ENCODE results near the gene LYRM1. TPM values are rescaled to one million over a fixed set of nuclear protein-coding genes. Genes with fewer than 3 reads are reported as not detected.

LYRM1 gene
- polyA plus RNA-seq, 1 donor from 2014 or later = 125 TPM

DNA sequence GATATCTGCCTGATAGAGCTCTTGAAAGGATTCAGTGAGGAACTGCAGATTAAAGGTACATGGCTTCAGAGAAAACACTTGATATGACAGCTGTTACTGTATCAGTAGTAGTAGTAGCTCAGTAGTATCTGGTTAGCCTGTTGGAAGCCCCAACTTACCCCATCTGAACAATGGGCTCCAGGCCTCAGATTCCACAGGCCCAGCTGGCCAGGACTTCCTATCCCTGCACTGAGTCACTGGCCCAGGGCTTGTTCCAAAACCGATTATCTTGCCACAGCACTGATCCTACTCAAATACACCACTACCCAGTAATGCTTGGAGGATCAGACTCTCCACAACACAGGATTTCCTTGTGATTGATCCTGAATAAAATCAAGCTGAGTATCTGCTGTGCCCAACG lies 33.0 kb upstream of the LYRM1 start:
- Histone ChIP-seq H3K27me3 (ENCODE audit: insufficient read depth, low read depth, low read length) (no peaks in the 10 kb centered on the region), H3K27ac (ENCODE audit: low read length) (no peak overlapping the region), H3K9me3 (ENCODE audit: low read length) (no peaks in the 10 kb centered on the region), H3K9me2 (ENCODE audit: insufficient read depth, low read length) (no peaks in the 10 kb centered on the region), H3F3A (ENCODE audit: insufficient read depth, low read length, poor library complexity, severe bottlenecking) (no peaks in the 10 kb centered on the region), H3K9ac (ENCODE audit: low read length) (no peak overlapping the region), H3K4me2 (ENCODE audit: low read length) (no peak overlapping the region), H4K20me1 (ENCODE audit: insufficient read depth) (no peaks in the 10 kb centered on the region), H3K4me3 (ENCODE audit: low read length) (no peak overlapping the region), H3K79me2 (replicated peaks; ENCODE audit: insufficient read depth, low read length) (peaks cover 16% of the 10 kb centered on the region), H2AFZ (ENCODE audit: low read depth, low read length) (no peak overlapping the region), H3K36me3 (ENCODE audit: insufficient read depth, low read length) (no peaks in the 10 kb centered on the region)
- no peak for TF ChIP-seq MXI1 (conservative IDR thresholded peaks at IDR 0.05; ENCODE audit: poor library complexity, severe bottlenecking)
- no peak for TF ChIP-seq POLR2AphosphoS5 (IDR thresholded peaks at IDR 0.05)
- TF ChIP-seq, protein P1, sequence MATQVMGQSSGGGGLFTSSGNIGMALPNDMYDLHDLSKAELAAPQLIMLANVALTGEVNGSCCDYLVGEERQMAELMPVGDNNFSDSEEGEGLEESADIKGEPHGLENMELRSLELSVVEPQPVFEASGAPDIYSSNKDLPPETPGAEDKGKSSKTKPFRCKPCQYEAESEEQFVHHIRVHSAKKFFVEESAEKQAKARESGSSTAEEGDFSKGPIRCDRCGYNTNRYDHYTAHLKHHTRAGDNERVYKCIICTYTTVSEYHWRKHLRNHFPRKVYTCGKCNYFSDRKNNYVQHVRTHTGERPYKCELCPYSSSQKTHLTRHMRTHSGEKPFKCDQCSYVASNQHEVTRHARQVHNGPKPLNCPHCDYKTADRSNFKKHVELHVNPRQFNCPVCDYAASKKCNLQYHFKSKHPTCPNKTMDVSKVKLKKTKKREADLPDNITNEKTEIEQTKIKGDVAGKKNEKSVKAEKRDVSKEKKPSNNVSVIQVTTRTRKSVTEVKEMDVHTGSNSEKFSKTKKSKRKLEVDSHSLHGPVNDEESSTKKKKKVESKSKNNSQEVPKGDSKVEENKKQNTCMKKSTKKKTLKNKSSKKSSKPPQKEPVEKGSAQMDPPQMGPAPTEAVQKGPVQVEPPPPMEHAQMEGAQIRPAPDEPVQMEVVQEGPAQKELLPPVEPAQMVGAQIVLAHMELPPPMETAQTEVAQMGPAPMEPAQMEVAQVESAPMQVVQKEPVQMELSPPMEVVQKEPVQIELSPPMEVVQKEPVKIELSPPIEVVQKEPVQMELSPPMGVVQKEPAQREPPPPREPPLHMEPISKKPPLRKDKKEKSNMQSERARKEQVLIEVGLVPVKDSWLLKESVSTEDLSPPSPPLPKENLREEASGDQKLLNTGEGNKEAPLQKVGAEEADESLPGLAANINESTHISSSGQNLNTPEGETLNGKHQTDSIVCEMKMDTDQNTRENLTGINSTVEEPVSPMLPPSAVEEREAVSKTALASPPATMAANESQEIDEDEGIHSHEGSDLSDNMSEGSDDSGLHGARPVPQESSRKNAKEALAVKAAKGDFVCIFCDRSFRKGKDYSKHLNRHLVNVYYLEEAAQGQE (IDR thresholded peaks at IDR 0.05; ENCODE audit: borderline replicate concordance) = no peak
- TF ChIP-seq EP300 (conservative IDR thresholded peaks at IDR 0.05; ENCODE audit: poor library complexity, severe bottlenecking) = no peak
- TF ChIP-seq, protein P2, sequence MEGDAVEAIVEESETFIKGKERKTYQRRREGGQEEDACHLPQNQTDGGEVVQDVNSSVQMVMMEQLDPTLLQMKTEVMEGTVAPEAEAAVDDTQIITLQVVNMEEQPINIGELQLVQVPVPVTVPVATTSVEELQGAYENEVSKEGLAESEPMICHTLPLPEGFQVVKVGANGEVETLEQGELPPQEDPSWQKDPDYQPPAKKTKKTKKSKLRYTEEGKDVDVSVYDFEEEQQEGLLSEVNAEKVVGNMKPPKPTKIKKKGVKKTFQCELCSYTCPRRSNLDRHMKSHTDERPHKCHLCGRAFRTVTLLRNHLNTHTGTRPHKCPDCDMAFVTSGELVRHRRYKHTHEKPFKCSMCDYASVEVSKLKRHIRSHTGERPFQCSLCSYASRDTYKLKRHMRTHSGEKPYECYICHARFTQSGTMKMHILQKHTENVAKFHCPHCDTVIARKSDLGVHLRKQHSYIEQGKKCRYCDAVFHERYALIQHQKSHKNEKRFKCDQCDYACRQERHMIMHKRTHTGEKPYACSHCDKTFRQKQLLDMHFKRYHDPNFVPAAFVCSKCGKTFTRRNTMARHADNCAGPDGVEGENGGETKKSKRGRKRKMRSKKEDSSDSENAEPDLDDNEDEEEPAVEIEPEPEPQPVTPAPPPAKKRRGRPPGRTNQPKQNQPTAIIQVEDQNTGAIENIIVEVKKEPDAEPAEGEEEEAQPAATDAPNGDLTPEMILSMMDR (IDR thresholded peaks at IDR 0.05; ENCODE audit: poor library complexity, severe bottlenecking) = no peak
- TF ChIP-seq EZH2 (IDR thresholded peaks at IDR 0.05; ENCODE audit: borderline replicate concordance, insufficient read depth, low read length, poor library complexity, severe bottlenecking) = no peak
- TF ChIP-seq SMC3 (conservative IDR thresholded peaks at IDR 0.05; ENCODE audit: poor library complexity) = no peak
- TF ChIP-seq TAF1 (IDR thresholded peaks at IDR 0.05; ENCODE audit: low read depth) = no peak
- TF ChIP-seq RAD21 (conservative IDR thresholded peaks at IDR 0.05) = no peak

DNA sequence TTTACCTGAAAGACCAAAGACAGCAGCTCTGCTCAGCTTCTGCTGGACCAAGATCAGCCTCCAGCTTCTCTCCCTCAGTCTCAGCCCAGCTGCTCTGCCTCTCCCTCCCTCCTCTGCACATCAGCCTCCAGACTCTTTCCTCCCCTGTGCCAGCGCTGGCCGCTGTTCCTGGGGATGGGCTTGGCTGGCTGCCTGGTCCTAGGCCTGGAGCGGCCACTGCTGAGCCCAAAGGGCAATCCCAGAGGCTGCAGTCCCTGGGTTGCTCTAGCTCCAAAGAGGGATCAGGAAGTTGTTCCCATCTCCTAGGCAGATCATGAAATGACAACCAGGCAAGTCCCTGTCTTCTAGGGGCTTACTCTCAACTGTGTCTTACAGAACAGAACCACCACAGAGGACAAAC lies 31.7 kb upstream of the LYRM1 start:
- Histone ChIP-seq H3K27me3 (ENCODE audit: insufficient read depth, low read depth, low read length) (no peaks in the 10 kb centered on the region), H3K36me3 (ENCODE audit: insufficient read depth, low read length) (no peaks in the 10 kb centered on the region), H4K20me1 (ENCODE audit: insufficient read depth) (no peaks in the 10 kb centered on the region), H3K27ac (ENCODE audit: low read length) (no peak overlapping the region), H3F3A (ENCODE audit: insufficient read depth, low read length, poor library complexity, severe bottlenecking) (no peaks in the 10 kb centered on the region), H3K4me3 (ENCODE audit: low read length) (no peak overlapping the region), H3K9me3 (ENCODE audit: low read length) (no peaks in the 10 kb centered on the region), H2AFZ (ENCODE audit: low read depth, low read length) (no peak overlapping the region), H3K79me2 (replicated peaks; ENCODE audit: insufficient read depth, low read length) (peaks cover 16% of the 10 kb centered on the region), H3K9ac (ENCODE audit: low read length) (no peak overlapping the region), H3K4me2 (ENCODE audit: low read length) (no peak overlapping the region), H3K9me2 (ENCODE audit: insufficient read depth, low read length) (no peaks in the 10 kb centered on the region)
- TF ChIP-seq EZH2 (IDR thresholded peaks at IDR 0.05; ENCODE audit: borderline replicate concordance, insufficient read depth, low read length, poor library complexity, severe bottlenecking) (no peak), RAD21 (conservative IDR thresholded peaks at IDR 0.05) (no peak), MXI1 (conservative IDR thresholded peaks at IDR 0.05; ENCODE audit: poor library complexity, severe bottlenecking) (no peak), POLR2AphosphoS5 (IDR thresholded peaks at IDR 0.05) (no peak), TAF1 (IDR thresholded peaks at IDR 0.05; ENCODE audit: low read depth) (no peak), EP300 (conservative IDR thresholded peaks at IDR 0.05; ENCODE audit: poor library complexity, severe bottlenecking) (no peak), SMC3 (conservative IDR thresholded peaks at IDR 0.05; ENCODE audit: poor library complexity) (no peak)
- TF ChIP-seq, protein P2 (IDR thresholded peaks at IDR 0.05; ENCODE audit: poor library complexity, severe bottlenecking) = no peak
- TF ChIP-seq, protein P1 (IDR thresholded peaks at IDR 0.05; ENCODE audit: borderline replicate concordance) = no peak

Data from neural cell (in vitro differentiated cells).